Measurements from ENCODE around the gene DHRS7B.

DHRS7B gene

GRCh38 chr17:21240369-21241055, 113.7 kb downstream of the DHRS7B start:
- no peak for DNase-seq (ENCODE audit: low read depth)
